Activated CD8-positive, alpha-beta memory T cell treated with anti-CD3 and anti-CD28 coated beads for 24 hours (primary cell): ENCODE measurements around the gene TBL1X.
"Not testable (repeated sequence)": the region's sequence is repeated elsewhere in the genome, so short reads cannot be mapped to it uniquely, and the experiment has no call there.

Experiments used
- DNase-seq: peaks from one replicate; pipeline ENCODE4 v3.0.0-alpha.2; 2020

Gene TBL1X

GRCh38 chrX:9461087-9461486, 3.8 kb upstream of the TBL1X start:
- no peak for DNase-seq

GRCh38 chrX:9462456-9462855, 2.4 kb upstream of the TBL1X start:
- no peak for DNase-seq

- peak; percentile 79 for DNase-seq
Observed at GRCh38 chrX:9465380-9466123, 694 bp downstream of the TBL1X start.

GRCh38 chrX:9466124-9466495, 1.3 kb downstream of the TBL1X start:
- peak; percentile 68 for DNase-seq

GRCh38 chrX:9466736-9467135, 1.9 kb downstream of the TBL1X start:
- no peak for DNase-seq

- DNase-seq, result no peak
Observed at GRCh38 chrX:9467146-9467545, 2.3 kb downstream of the TBL1X start.

GRCh38 chrX:9467751-9468150, 2.9 kb downstream of the TBL1X start:
- no peak for DNase-seq

- no peak for DNase-seq
Observed at GRCh38 chrX:9471571-9471985, 6.7 kb downstream of the TBL1X start.

- no peak for DNase-seq
Observed at GRCh38 chrX:9473708-9474107, 8.8 kb downstream of the TBL1X start.

- DNase-seq, result not testable (repeated sequence)
Observed at GRCh38 chrX:9475417-9475816, 10.6 kb downstream of the TBL1X start.

GRCh38 chrX:9475984-9476383, 11.1 kb downstream of the TBL1X start:
- no peak for DNase-seq

- DNase-seq, result no peak
Observed at GRCh38 chrX:9476810-9477575, 12.1 kb downstream of the TBL1X start.

GRCh38 chrX:9482408-9482807, 17.6 kb downstream of the TBL1X start:
- no peak for DNase-seq

- DNase-seq, result no peak
Observed at GRCh38 chrX:9482837-9483236, 18.0 kb downstream of the TBL1X start.

GRCh38 chrX:9483376-9483775, 18.5 kb downstream of the TBL1X start:
- no peak for DNase-seq

GRCh38 chrX:9486786-9487387, 22.0 kb downstream of the TBL1X start:
- DNase-seq, result no peak

GRCh38 chrX:9488586-9488985, 23.7 kb downstream of the TBL1X start:
- no peak for DNase-seq

GRCh38 chrX:9489234-9489633, 24.4 kb downstream of the TBL1X start:
- DNase-seq, result no peak

GRCh38 chrX:9492901-9493300, 28.0 kb downstream of the TBL1X start:
- DNase-seq, result no peak

- no peak for DNase-seq
Observed at GRCh38 chrX:9493936-9494335, 29.1 kb downstream of the TBL1X start.

GRCh38 chrX:9494771-9495170, 29.9 kb downstream of the TBL1X start:
- DNase-seq, result no peak

- DNase-seq, result no peak
Observed at GRCh38 chrX:9495496-9495895, 30.6 kb downstream of the TBL1X start.

- DNase-seq, result no peak
Observed at GRCh38 chrX:9498236-9498635, 33.4 kb downstream of the TBL1X start.

GRCh38 chrX:9500584-9500983, 35.7 kb downstream of the TBL1X start:
- no peak for DNase-seq
